Measurements from ENCODE around the gene NOP53. TPM values are rescaled to one million over a fixed set of nuclear protein-coding genes. Genes with fewer than 3 reads are reported as not detected.
A peak's percentile ranks its signal among the peaks of the same experiment; 100 is the strongest.

The NOP53 gene
- total and polyA plus RNA-seq, 9 of the 15 experiments (the other 6 are each of a cell fraction or from before 2014, with no cell fraction given) = 6.5 to 274 (median 145) TPM

DNA sequence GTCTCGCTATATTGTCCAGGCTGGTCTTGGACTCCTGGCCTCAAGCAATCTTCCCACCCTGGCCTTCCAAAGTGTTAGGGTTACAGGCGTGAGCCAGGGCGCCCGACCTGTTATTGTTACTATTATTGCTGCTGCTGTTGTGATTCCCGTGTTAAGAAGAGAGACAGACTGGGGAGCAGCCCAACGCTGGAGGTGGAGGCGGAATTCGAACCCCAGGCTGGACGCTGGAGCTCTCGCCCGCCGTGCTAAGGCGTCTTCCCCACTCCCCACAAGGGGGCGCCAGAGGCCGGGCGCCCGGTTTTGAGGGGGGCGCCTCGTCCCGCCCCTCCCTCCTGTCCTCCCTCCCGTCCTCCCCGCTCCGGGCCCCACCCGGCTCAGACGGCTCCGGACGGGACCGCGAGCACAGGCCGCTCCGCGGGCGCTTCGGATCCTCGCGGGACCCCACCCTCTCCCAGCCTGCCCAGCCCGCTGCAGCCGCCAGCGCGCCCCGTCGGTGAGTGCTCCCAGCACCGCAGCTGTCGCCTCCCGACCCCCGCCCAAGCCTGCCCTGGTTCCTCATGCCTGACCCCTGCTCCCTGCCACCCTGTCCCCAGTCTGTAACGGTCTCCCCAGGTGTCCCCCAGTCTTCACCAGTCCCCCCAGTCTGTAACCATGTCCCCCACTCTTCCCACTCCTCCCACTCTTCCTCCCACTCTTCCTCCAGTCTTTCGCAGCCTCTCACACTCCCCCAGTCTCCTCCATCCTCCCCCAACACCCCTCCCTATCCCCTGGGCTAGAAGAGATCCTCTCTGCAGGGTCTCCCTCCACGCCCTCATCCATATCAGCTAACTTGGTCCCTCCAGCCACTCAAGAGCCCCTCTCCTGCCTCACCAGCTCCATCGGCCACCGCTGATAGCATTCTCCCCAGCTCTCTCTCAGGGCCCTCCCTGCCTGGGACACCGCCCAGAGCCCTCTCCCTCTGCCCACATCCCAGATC, 32.0 kb upstream of the NOP53 start, which contains the start of gene EHD2:
EHD2 (plus strand) TSS at position 377 of the 976 bp plus-strand sequence. CDS start 3,191 bp downstream, outside the sequence.
- Histone ChIP-seq H3K4me3 (peak within 1 kb of the TSS; percentile 83), H2AFZ (ENCODE audit: low read depth, low read length) (peak within 1 kb of the TSS; percentile 89), H3K36me3 (ENCODE audit: control insufficient read depth, insufficient read depth, low read length) (peaks cover 16% of the 10 kb centered on the region; the same call in 2 of the 3 replicates), H3K9me1 (ENCODE audit: control insufficient read depth, insufficient read depth, low read length) (no peaks in the 10 kb centered on the region), H3K9ac (ENCODE audit: insufficient read depth in 1 of 2, low read depth in 2 of 2, low read length in 2 of 2) (peak within 1 kb of the TSS; percentile 69 to 90), H3K27me3 (ENCODE audit: control insufficient read depth in 2 of 2, insufficient read depth in 2 of 2, low read length in 2 of 2) (no peaks in the 10 kb centered on the region), H3K4me2 (ENCODE audit: insufficient read depth, low read length) (peak within 1 kb of the TSS; percentile 86), H4K20me1 (replicated peaks; ENCODE audit: control insufficient read depth, insufficient read depth, low read length) (no peaks in the 10 kb centered on the region), H3K9me3 (replicated peaks; ENCODE audit: control insufficient read depth, insufficient read depth, low read depth, low read length) (no peaks in the 10 kb centered on the region), H3K4me1 (replicated peaks in 1 of 2; ENCODE audit: control insufficient read depth in 2 of 2, insufficient read depth in 2 of 2, low read length in 2 of 2) (peaks cover 13 to 22% of the 10 kb centered on the region in 2 experiments), H3K79me2 (ENCODE audit: control insufficient read depth, insufficient read depth, low read length) (peaks cover 23% of the 10 kb centered on the region), H3K27ac (ENCODE audit: extremely low read depth, low read depth, low read length) (peak within 1 kb of the TSS; percentile 63)
- no TSS peak for BruUV-seq (replicated peaks)
- CTCF ChIA-PET (ENCODE audit: low intra/inter-chr PET ratio) = interaction anchor here (0.6 to 2.9 kb wide), 7 partner anchors 30 to 470 kb away, joined by 3 to 37 read pairs (median 3); no protein-coding TSS in a partner anchor
- peak; percentile 92 for ATAC-seq
- intact Hi-C loops (cut with micrococcal nuclease) = loop anchor here (1.0 to 2.0 kb wide), 2 partner anchors 30 to 75 kb away; no protein-coding TSS in a partner anchor
- in situ Hi-C loops (cut with MboI) = loop anchor here (5.0 kb wide), 1 partner anchor 74 kb away; no protein-coding TSS in a partner anchor
- peak; percentile 89 to 97 (median 94) for DNase-seq (ENCODE audit: extremely low read depth in 1 of 4, low spot score in 3 of 4)
- WGBS (ENCODE audit: insufficient coverage, low coverage, missing lambda C conversion rate) = 3% methylated on average over 26 of the region's 52 CpGs
- POLR2A ChIA-PET = interaction anchor here (0.6 to 1.6 kb wide), 8 partner anchors 10 to 40 kb away, joined by 3 to 7 read pairs (median 4); partner anchors contain the start of gene NOP53
- peak; percentile 70 for FAIRE-seq
- TF ChIP-seq FUS (optimal IDR thresholded peaks at IDR 0.05; ENCODE audit: low read depth, low read length) (no peak), FOXJ3 (CRISPR knock-in tag; IDR thresholded peaks at IDR 0.05) (no peak), CREBBP (IDR thresholded peaks at IDR 0.05; ENCODE audit: low read depth, low read length) (no peak), ZBTB33 (CRISPR knock-in tag; IDR thresholded peaks at IDR 0.05) (no peak), ZNF23 (CRISPR knock-in tag; IDR thresholded peaks at IDR 0.05) (no peak), PHF8 (IDR thresholded peaks at IDR 0.05; ENCODE audit: borderline replicate concordance, low read length) (peak; percentile 69; the same call in 1 of the 2 replicates)
- TF ChIP-seq, protein P1, sequence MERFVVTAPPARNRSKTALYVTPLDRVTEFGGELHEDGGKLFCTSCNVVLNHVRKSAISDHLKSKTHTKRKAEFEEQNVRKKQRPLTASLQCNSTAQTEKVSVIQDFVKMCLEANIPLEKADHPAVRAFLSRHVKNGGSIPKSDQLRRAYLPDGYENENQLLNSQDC (CRISPR knock-in tag; IDR thresholded peaks at IDR 0.05) = no peak
- TF ChIP-seq, protein P2, sequence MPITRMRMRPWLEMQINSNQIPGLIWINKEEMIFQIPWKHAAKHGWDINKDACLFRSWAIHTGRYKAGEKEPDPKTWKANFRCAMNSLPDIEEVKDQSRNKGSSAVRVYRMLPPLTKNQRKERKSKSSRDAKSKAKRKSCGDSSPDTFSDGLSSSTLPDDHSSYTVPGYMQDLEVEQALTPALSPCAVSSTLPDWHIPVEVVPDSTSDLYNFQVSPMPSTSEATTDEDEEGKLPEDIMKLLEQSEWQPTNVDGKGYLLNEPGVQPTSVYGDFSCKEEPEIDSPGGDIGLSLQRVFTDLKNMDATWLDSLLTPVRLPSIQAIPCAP (CRISPR knock-in tag; IDR thresholded peaks at IDR 0.05; ENCODE audit: borderline replicate concordance) = no peak
- TF ChIP-seq, protein P3, sequence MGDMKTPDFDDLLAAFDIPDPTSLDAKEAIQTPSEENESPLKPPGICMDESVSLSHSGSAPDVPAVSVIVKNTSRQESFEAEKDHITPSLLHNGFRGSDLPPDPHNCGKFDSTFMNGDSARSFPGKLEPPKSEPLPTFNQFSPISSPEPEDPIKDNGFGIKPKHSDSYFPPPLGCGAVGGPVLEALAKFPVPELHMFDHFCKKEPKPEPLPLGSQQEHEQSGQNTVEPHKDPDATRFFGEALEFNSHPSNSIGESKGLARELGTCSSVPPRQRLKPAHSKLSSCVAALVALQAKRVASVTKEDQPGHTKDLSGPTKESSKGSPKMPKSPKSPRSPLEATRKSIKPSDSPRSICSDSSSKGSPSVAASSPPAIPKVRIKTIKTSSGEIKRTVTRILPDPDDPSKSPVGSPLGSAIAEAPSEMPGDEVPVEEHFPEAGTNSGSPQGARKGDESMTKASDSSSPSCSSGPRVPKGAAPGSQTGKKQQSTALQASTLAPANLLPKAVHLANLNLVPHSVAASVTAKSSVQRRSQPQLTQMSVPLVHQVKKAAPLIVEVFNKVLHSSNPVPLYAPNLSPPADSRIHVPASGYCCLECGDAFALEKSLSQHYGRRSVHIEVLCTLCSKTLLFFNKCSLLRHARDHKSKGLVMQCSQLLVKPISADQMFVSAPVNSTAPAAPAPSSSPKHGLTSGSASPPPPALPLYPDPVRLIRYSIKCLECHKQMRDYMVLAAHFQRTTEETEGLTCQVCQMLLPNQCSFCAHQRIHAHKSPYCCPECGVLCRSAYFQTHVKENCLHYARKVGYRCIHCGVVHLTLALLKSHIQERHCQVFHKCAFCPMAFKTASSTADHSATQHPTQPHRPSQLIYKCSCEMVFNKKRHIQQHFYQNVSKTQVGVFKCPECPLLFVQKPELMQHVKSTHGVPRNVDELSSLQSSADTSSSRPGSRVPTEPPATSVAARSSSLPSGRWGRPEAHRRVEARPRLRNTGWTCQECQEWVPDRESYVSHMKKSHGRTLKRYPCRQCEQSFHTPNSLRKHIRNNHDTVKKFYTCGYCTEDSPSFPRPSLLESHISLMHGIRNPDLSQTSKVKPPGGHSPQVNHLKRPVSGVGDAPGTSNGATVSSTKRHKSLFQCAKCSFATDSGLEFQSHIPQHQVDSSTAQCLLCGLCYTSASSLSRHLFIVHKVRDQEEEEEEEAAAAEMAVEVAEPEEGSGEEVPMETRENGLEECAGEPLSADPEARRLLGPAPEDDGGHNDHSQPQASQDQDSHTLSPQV (IDR thresholded peaks at IDR 0.05) = no peak
